ENCODE results near the gene NPEPL1. TPM values are rescaled to one million over a fixed set of nuclear protein-coding genes. Genes with fewer than 3 reads are reported as not detected.
A peak's percentile ranks its signal among the peaks of the same experiment; 100 is the strongest.

The NPEPL1 gene
- total and polyA plus RNA-seq, 2 donors (not counting 3 experiments of a cell fraction or from before 2014, with no cell fraction given), result 22.5 to 40.8 TPM

DNA sequence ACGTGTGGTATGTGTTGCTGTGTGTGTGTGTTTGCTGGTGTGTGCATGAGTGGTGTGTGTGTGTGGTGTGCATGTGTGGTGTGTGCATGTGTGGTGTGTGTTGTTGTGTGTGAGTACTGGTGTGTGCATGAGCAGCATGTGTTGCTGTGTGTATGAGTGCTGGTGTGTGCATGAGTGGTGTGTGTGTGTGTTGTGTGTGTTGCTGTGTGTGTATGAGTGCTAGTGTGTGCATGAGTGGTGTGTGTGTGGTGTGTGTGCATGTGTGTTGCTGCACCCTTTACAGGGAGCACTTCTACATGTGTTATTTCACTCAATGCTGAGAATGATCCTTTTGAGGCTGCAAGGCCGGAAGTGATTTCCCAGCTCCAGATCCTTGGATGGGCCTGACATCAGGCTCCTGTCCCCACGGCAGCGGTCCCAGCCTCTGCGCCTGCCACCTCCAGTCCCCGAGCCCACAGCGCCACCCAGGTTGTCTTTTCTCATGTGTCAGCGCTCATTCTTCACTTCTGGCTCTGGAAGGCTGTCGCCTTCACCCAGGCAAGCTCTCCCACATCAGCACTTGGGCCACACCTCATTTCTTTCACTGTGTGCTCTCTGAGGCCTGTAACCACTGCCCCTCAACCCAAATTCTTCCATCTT is 2.6 kb downstream of the NPEPL1 start:
- TSS peak; percentile 12 for BruUV-seq (replicated peaks)
- H3K4me2 ChIP-seq (ENCODE audit: insufficient read depth, low read length), result no peak overlapping the region
- CTCF ChIA-PET, result interaction anchor here (0.8 to 3.8 kb wide), 2 partner anchors 44 to 214 kb away, joined by 3 to 23 read pairs; partner anchors contain the start of gene STX16

GRCh38 chr20:58695895-58696375 is 3.3 kb downstream of the NPEPL1 start:
- H3K27me3 ChIP-seq (ENCODE audit: control insufficient read depth in 2 of 2, insufficient read depth in 2 of 2, low read length in 2 of 2), result no peaks in the 10 kb centered on the region
- no peaks in the 10 kb centered on the region for H3K9me1 ChIP-seq (replicated peaks; ENCODE audit: control insufficient read depth, extremely low read depth, insufficient read depth, low read length)
- no peak overlapping the region for H3K4me2 ChIP-seq (ENCODE audit: insufficient read depth, low read length)
- no peak overlapping the region for H3K4me3 ChIP-seq (replicated peaks in 1 of 3; ENCODE audit: insufficient read depth in 1 of 3, low read depth in 1 of 3, low read length in 3 of 3)
- no peak overlapping the region for H3K27ac ChIP-seq (ENCODE audit: insufficient read depth, low read depth, low read length)
- intact Hi-C loops (cut with micrococcal nuclease), result no loop called here
- CTCF ChIA-PET, result interaction anchor here (3.8 kb wide), 1 partner anchor 215 kb away, joined by 23 read pairs; no protein-coding TSS in a partner anchor
- BruUV-seq (replicated peaks), result no TSS peak
- dilution Hi-C loops (cut with MboI; ENCODE audit: extremely low pct_ligation_motif_present, low sequenced_read_pairs), result no loop called here
- peaks cover 4% of the 10 kb centered on the region for H3K79me2 ChIP-seq (ENCODE audit: control insufficient read depth, insufficient read depth, low read length)
- FAIRE-seq (no peak), DNase-seq (ENCODE audit: low read depth, low spot score) (no peak)
- no peak for TF ChIP-seq EZH2 (IDR thresholded peaks at IDR 0.05; ENCODE audit: borderline replicate concordance, low read depth, low read length, severe bottlenecking)
- no peak for TF ChIP-seq POLR2A (IDR thresholded peaks at IDR 0.05; ENCODE audit: low read depth, low read length)
- no peak for TF ChIP-seq JUN (IDR thresholded peaks at IDR 0.05; ENCODE audit: borderline replicate concordance, insufficient read depth, insufficient read length, low read depth)
- no peak for TF ChIP-seq MAX (IDR thresholded peaks at IDR 0.05; ENCODE audit: insufficient read depth, insufficient read length)
- TF ChIP-seq CTCF (IDR thresholded peaks at IDR 0.05; ENCODE audit: extremely low read depth in 1 of 2, insufficient read depth in 1 of 2, low read depth in 1 of 2, low read length in 2 of 2), result no peak
- no peak for TF ChIP-seq MYC (IDR thresholded peaks at IDR 0.05; ENCODE audit: low read depth, low read length)
- no peak for TF ChIP-seq GATA2 (IDR thresholded peaks at IDR 0.05; ENCODE audit: insufficient read depth, insufficient read length, low read depth, low read length)
- TF ChIP-seq FOS (IDR thresholded peaks at IDR 0.05; ENCODE audit: borderline replicate concordance, insufficient read depth, low read length), result no peak
- TF ChIP-seq POLR2AphosphoS5 (IDR thresholded peaks at IDR 0.05; ENCODE audit: insufficient read depth, low read depth, low read length), result no peak
- peaks cover 14% of the 10 kb centered on the region for H3K4me1 ChIP-seq (ENCODE audit: control insufficient read depth, extremely low read depth, insufficient read depth, low read length)
- no peaks in the 10 kb centered on the region for H4K20me1 ChIP-seq (replicated peaks; ENCODE audit: control insufficient read depth, extremely low read depth, insufficient read depth, low read length)
- H3K9ac ChIP-seq (replicated peaks; ENCODE audit: extremely low read depth, insufficient read depth, low read length), result no peak overlapping the region
- no peaks in the 10 kb centered on the region for H3K9me3 ChIP-seq (replicated peaks; ENCODE audit: control insufficient read depth, insufficient read depth, low read length)
- peaks cover 0 to 42% of the 10 kb centered on the region in 2 experiments for H3K36me3 ChIP-seq (ENCODE audit: control insufficient read depth in 2 of 2, extremely low read depth in 1 of 2, insufficient read depth in 2 of 2, low read length in 2 of 2)
- H2AFZ ChIP-seq (ENCODE audit: low read depth, low read length), result no peak overlapping the region
- POLR2A ChIA-PET, result no interaction called here

More for the DNA sequence above, 2.6 kb downstream of the NPEPL1 start:
- Histone ChIP-seq H3K4me1 (ENCODE audit: control insufficient read depth, extremely low read depth, insufficient read depth, low read length) (peaks cover 14% of the 10 kb centered on the region), H3K27me3 (ENCODE audit: control insufficient read depth in 2 of 2, insufficient read depth in 2 of 2, low read length in 2 of 2) (no peaks in the 10 kb centered on the region), H3K4me3 (replicated peaks in 1 of 3; ENCODE audit: insufficient read depth in 1 of 3, low read depth in 1 of 3, low read length in 3 of 3) (no peak overlapping the region), H3K36me3 (ENCODE audit: control insufficient read depth in 2 of 2, extremely low read depth in 1 of 2, insufficient read depth in 2 of 2, low read length in 2 of 2) (peaks cover 0 to 40% of the 10 kb centered on the region in 2 experiments), H3K9me1 (replicated peaks; ENCODE audit: control insufficient read depth, extremely low read depth, insufficient read depth, low read length) (no peaks in the 10 kb centered on the region), H3K79me2 (ENCODE audit: control insufficient read depth, insufficient read depth, low read length) (peaks cover 4% of the 10 kb centered on the region), H2AFZ (ENCODE audit: low read depth, low read length) (no peak overlapping the region), H3K27ac (ENCODE audit: insufficient read depth, low read depth, low read length) (no peak overlapping the region), H3K9me3 (replicated peaks; ENCODE audit: control insufficient read depth, insufficient read depth, low read length) (no peaks in the 10 kb centered on the region), H4K20me1 (replicated peaks; ENCODE audit: control insufficient read depth, extremely low read depth, insufficient read depth, low read length) (no peaks in the 10 kb centered on the region), H3K9ac (replicated peaks; ENCODE audit: extremely low read depth, insufficient read depth, low read length) (no peak overlapping the region)
- DNase-seq (ENCODE audit: low read depth, low spot score) (no peak), FAIRE-seq (no peak)
- POLR2A ChIA-PET, result no interaction called here
- TF ChIP-seq MAX (IDR thresholded peaks at IDR 0.05; ENCODE audit: insufficient read depth, insufficient read length), result no peak
- no peak for TF ChIP-seq GATA2 (IDR thresholded peaks at IDR 0.05; ENCODE audit: insufficient read depth, insufficient read length, low read depth, low read length)
- TF ChIP-seq FOS (IDR thresholded peaks at IDR 0.05; ENCODE audit: borderline replicate concordance, insufficient read depth, low read length), result no peak
- no peak for TF ChIP-seq POLR2A (IDR thresholded peaks at IDR 0.05; ENCODE audit: low read depth, low read length)
- TF ChIP-seq POLR2AphosphoS5 (IDR thresholded peaks at IDR 0.05; ENCODE audit: insufficient read depth, low read depth, low read length), result no peak
- intact Hi-C loops (cut with micrococcal nuclease) (no loop called here), dilution Hi-C loops (cut with MboI; ENCODE audit: extremely low pct_ligation_motif_present, low sequenced_read_pairs) (no loop called here)

Measured in endothelial cell of umbilical vein (primary cell).